ENCODE data around the gene MXI1.

DNA sequence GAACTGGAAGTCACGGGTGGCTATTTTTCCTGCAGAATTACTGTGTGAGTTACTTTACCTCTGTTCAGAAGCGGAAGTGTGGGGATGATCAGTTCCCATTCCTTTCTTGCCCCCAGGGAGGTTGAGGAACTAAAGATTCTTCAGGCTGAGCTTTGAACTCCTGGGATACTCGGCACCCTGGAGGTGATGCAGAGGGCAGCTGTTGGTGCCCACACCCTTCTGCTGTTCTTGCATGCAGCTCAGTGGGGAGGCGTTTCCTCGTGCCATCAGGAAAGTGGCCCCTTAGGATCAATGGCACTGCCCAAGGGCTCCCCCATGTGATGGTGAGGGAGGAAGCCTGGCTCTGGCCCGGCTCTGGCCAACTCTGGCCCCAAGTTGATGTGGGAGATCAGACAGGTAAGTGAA lies 44.7 kb upstream of the MXI1 start:
- TF ChIP-seq, protein P1, sequence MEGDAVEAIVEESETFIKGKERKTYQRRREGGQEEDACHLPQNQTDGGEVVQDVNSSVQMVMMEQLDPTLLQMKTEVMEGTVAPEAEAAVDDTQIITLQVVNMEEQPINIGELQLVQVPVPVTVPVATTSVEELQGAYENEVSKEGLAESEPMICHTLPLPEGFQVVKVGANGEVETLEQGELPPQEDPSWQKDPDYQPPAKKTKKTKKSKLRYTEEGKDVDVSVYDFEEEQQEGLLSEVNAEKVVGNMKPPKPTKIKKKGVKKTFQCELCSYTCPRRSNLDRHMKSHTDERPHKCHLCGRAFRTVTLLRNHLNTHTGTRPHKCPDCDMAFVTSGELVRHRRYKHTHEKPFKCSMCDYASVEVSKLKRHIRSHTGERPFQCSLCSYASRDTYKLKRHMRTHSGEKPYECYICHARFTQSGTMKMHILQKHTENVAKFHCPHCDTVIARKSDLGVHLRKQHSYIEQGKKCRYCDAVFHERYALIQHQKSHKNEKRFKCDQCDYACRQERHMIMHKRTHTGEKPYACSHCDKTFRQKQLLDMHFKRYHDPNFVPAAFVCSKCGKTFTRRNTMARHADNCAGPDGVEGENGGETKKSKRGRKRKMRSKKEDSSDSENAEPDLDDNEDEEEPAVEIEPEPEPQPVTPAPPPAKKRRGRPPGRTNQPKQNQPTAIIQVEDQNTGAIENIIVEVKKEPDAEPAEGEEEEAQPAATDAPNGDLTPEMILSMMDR (IDR thresholded peaks at IDR 0.05) = no peak
- no peak for TF ChIP-seq EZH2 (IDR thresholded peaks at IDR 0.05; ENCODE audit: borderline replicate concordance, insufficient read depth, low read depth, low read length, poor library complexity, severe bottlenecking)
